Measurements from ENCODE around the gene ESPNL.
"Not testable (repeated sequence)": the region's sequence is repeated elsewhere in the genome, so short reads cannot be mapped to it uniquely, and the experiment has no call there.

DNA sequence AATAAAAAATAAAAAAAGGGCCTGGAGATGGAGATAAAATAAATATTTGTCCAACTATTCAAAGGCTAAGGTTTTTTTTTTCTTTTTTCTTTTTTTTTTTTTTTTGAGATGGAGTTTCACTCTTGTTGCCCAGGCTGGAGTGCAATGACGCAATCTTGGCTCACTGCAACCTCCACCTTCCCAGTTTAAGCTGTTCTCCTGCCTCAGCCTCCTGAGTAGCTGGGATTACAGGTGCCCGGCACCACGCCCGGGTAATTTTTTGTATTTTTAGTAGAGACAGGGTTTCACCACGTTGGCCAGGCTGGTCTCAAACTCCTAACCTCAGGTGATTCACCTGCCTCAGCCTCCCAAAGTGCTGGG, 70.9 kb downstream of the ESPNL start:
- TF ChIP-seq, protein P1, sequence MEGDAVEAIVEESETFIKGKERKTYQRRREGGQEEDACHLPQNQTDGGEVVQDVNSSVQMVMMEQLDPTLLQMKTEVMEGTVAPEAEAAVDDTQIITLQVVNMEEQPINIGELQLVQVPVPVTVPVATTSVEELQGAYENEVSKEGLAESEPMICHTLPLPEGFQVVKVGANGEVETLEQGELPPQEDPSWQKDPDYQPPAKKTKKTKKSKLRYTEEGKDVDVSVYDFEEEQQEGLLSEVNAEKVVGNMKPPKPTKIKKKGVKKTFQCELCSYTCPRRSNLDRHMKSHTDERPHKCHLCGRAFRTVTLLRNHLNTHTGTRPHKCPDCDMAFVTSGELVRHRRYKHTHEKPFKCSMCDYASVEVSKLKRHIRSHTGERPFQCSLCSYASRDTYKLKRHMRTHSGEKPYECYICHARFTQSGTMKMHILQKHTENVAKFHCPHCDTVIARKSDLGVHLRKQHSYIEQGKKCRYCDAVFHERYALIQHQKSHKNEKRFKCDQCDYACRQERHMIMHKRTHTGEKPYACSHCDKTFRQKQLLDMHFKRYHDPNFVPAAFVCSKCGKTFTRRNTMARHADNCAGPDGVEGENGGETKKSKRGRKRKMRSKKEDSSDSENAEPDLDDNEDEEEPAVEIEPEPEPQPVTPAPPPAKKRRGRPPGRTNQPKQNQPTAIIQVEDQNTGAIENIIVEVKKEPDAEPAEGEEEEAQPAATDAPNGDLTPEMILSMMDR (IDR thresholded peaks at IDR 0.05), result not testable (repeated sequence)
- TF ChIP-seq POLR2A (IDR thresholded peaks at IDR 0.05), result not testable (repeated sequence)

Data from lower leg skin (tissue), 3 donors.